HTERT RPE-1 (cell line): ENCODE measurements around the gene DRD1.
"Not testable (repeated sequence)": the region's sequence is repeated elsewhere in the genome, so short reads cannot be mapped to it uniquely, and the experiment has no call there.

Experiments used
- in situ Hi-C: fragments of 300-500 bp; cut with MboI; formaldehyde crosslinking; loops from 4 replicates; pipeline ENCODE4 v1.14.3; 2020; ENCODE audit warnings: low sequenced_read_pairs

DRD1 gene

GRCh38 chr5:175468892-175469291 lies 24.9 kb upstream of the DRD1 start:
- in situ Hi-C loops: no loop called here

DNA sequence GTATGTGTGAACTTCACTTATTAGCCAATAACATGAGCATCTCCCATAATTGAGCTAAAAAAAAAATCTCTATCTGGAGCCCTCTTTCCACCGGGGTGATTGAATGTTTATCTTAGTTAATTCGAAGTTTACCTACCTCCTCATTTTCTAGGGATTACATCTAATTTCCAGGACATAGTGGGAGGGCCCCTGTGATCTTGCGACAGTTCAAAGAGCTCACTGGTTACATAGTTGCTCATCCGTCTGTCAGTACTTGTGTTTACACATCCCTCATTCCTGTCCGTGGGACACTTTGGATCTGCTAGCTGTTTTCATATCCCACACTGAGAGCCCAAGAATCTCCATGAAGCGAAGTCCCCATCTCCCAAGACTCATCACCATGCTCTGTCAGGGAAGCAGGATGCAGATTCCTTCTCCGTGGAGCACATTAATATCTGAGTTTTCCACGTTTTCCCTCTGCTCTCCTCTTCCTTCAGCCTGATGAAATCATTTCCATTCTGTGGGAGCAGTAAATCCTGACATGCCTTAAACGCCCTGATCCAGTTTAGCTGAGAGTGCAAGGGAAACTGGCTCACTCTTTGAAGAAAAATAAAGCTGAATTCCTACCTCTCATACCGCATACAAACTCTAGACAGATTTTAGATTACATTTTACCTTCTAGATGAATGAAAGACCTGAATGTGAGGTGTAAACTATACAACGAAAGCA lies 24.2 kb upstream of the DRD1 start:
- in situ Hi-C loops: no loop called here

DNA sequence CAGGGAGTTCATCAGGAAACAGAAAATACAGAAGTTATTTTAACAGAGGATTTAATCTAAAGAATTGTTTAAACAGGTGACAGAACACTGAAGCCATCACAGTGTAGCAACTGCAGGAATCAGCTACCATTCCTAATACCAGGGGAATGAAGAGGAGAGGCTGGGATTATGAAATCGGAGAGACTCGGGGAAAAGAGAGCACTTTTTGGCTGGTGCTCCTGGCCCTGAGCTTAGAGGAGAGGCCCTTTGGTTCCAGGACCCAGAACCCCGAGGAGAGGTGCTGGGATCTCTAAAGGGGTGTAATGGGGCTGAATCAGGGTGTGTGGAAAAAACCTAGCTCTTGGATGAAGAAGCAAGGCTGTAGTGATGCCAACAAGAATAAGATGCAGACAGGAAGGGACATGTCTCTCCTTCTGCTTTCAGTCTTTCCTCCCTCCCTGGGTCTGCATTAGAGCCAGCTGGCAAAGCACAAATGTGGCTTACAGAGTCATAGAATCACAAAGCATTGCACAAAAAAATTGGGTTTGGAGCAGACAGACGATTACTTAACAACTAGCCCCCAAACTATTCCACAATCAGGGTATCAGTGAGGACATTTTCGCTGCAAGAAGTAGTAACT lies 22.8 kb upstream of the DRD1 start:
- in situ Hi-C loops: no loop called here

DNA sequence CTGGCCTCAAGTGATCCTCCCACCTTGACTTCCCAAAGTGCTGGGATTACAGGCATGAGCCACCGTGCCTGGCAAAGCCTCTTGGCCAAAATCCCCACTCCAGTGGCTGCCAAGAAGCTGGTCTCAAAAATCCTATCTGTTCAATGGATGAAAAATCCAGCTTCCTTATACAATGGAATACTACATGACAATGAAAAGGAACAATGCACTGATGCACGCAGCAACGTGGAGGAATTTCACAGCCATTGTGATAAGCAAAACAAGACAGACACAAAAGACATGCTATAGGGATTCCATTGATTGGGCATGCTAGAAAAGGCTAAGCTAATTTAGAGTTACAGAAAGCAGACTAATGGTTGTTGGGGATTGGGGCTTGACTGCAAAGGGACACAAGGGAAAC lies 21.3 kb upstream of the DRD1 start:
- in situ Hi-C loops: no loop called here

DNA sequence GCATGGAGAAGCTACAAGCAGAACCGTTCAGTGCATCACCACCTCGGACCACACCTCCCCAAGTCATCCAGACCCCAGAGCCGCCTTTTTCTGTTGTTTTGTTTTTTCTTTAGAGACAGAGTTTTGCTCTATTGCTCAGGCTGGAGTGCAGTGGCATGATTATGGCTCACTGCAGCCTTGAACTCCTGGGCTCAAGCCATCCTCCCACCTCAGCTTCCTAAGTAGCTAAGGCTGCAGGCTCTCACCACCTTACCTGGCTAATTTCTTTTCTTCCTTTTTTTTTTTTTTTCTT lies 20.9 kb upstream of the DRD1 start:
- in situ Hi-C loops: no loop called here

GRCh38 chr5:175464074-175464941 lies 20.3 kb upstream of the DRD1 start:
- in situ Hi-C loops: no loop called here

GRCh38 chr5:175463641-175464040 lies 19.7 kb upstream of the DRD1 start:
- in situ Hi-C loops: no loop called here

- in situ Hi-C loops: no loop called here
Observed at GRCh38 chr5:175461370-175461769, 17.4 kb upstream of the DRD1 start.

GRCh38 chr5:175460552-175460951 lies 16.6 kb upstream of the DRD1 start:
- in situ Hi-C loops: no loop called here

- in situ Hi-C loops: no loop called here
Observed at GRCh38 chr5:175460126-175460525, 16.1 kb upstream of the DRD1 start.

GRCh38 chr5:175457466-175457865 lies 13.5 kb upstream of the DRD1 start:
- in situ Hi-C loops: no loop called here

GRCh38 chr5:175456105-175456742 lies 12.2 kb upstream of the DRD1 start:
- in situ Hi-C loops: no loop called here

DNA sequence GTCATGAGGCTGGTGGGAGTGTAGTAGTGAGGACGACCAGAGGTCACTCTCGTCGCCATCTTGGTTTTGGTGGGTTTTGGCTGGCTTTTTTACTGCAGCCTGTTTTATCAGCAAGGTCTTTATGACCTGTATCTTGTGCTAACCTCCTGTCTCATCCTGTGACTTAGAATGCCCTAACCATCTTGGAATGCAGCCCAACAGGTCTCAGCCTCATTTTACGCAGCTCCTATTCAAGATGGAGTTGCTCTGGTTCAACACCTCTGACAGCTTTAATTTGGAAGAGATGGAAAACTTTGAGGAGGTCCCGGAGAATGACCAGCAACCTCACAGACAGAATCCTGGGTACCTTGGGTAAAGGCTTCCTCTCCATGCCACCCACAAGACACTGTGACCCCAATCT lies 10.4 kb upstream of the DRD1 start:
- in situ Hi-C loops: not testable (repeated sequence)

DNA sequence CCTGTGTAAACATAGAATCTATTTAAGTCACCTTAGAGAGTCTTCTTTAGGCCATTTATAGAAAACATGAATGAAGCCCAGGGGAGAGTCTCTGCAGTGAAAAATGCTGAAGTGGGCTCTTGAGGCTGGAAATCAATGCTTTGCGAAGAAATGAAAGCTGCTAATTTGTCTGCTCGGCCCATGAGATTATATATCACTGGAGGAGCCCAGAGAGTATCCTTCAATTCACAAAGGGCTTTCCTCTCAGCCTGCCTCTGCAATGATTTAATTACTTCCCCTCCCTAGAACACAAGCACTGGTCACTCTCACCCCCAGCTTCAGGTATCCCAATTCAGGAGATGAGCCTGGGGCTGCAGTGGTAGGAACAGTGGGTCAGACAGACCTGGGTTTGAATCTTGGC lies 8.2 kb upstream of the DRD1 start:
- in situ Hi-C loops: no loop called here

GRCh38 chr5:175448276-175448675 lies 4.3 kb upstream of the DRD1 start:
- in situ Hi-C loops: no loop called here

DNA sequence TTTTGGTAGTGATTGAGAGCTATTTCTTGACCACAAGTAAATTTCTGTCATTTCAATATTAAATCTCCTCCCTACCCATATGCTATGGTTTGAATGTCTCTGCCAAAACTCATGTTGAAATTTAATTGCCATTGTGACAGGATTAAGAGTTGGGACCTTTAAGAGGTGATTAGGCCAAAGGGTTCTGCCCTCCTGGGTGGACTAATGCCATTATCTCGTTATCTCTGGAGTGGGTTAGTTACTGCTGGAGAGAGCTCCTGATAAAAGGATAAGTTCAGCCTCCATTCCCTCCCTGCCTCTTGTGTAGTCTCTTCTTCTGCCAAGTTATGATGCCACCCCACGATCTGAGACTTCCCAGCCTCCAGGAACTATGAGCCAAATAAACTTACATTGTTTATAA lies 3.6 kb upstream of the DRD1 start:
- in situ Hi-C loops: no loop called here

GRCh38 chr5:175446378-175446777 lies 2.4 kb upstream of the DRD1 start:
- in situ Hi-C loops: not testable (repeated sequence)

GRCh38 chr5:175444905-175445456 lies 999 bp upstream of the DRD1 start:
- in situ Hi-C loops: no loop called here

DNA sequence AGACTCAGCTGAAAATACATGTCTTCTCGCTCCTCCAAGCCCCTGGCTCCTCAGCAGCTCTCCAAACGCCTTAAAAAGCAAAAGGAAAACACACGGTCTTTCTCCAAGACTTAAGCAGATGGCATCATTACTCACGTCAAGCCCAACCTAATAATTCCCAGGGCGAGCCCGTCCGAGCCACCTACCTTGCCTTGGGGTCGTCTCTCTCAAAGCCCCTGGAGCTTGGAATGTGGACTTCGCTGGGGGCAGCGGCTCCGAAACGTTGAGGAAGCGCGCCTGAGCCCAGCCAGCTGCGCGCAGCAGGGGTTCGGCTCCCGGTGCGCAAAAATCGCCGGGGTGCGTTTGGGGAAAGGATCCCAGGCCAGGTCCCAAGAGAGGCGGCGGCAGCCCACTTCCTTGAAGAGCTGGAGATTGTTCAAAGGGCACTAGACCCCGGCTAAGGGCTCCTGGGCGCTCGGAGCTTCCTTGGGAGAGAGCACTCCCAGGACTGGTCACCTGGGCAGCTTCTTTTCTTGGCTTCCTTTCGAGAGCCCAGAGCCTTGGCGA lies 395 bp downstream of the DRD1 start:
- in situ Hi-C loops: no loop called here

GRCh38 chr5:175438234-175438857 lies 5.6 kb downstream of the DRD1 start:
- in situ Hi-C loops: no loop called here

DNA sequence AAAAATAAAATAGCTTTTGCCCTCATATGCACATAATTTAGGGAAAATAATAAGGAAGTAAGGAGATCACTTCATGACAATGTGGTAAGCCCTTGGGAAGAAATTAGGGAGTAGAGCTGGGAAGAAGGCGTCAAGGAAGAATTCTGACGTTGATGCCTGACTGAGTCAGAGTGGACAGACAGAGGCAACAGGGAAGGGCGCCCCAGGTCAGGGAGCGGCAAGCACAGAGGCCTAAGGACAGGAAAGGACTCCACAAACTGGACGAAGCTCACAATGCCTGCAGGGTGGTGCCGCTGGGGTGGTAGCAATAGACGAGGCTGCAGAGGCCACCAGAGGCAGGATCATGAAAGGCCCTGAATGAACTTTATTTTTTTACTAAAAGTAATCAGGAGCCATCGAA lies 7.6 kb downstream of the DRD1 start:
- in situ Hi-C loops: no loop called here
